Gastroesophageal sphincter (tissue), 4 donors: ENCODE data around the gene PHKG2. TPM values are rescaled to one million over a fixed set of nuclear protein-coding genes. Genes with fewer than 3 reads are reported as not detected.

Experiments
- ATAC-seq: fragments of 150-250 bp; one replicate; pipeline ENCODE4 v1.9.1; 2016; ENCODE audit warnings: mild to moderate bottlenecking, moderate library complexity
- H3K27ac ChIP-seq, 4 donors: fragments of 200-600 bp; sonication (generic) in 3 of 4; 1 replicate in 3 of 4; 2 replicates in 1 of 4; pipeline ENCODE4 v1.5.1; 2016 to 2019
- H3K27me3 ChIP-seq: fragments of 200-600 bp; sonication (generic); one replicate; pipeline ENCODE4 v1.5.1; 2019
- H3K36me3 ChIP-seq, 2 donors: fragments of 200-600 bp; sonication (generic); one replicate each; pipeline ENCODE4 v1.5.1; 2019; ENCODE audit warnings: control low read depth in 1 of 2
- H3K4me1 ChIP-seq, 3 donors: fragments of 200-600 bp; sonication (generic); 1 replicate in 2 of 3; 2 replicates in 1 of 3; pipeline ENCODE4 v1.5.1; 2016 to 2019; ENCODE audit warnings: control low read depth in 2 of 3
- H3K4me3 ChIP-seq, 2 donors: fragments of 200-600 bp; sonication (generic); one replicate each; pipeline ENCODE4 v1.5.1; 2019; ENCODE audit warnings: mild to moderate bottlenecking in 1 of 2, moderate library complexity in 1 of 2
- H3K9me3 ChIP-seq, 3 donors: fragments of 200-600 bp; sonication (generic); one replicate each; pipeline ENCODE4 v1.5.1; 2017 to 2019; ENCODE audit warnings: control low read depth in 2 of 3
- EP300 ChIP-seq: sonication (generic); formaldehyde crosslinking; IDR thresholded peaks from one replicate; pipeline ENCODE4 v1.6.1; 2017; ENCODE audit warnings: antibody characterized with exemption, mild to moderate bottlenecking
- POLR2A ChIP-seq, 2 donors: fragments of 450-650 bp; IDR thresholded peaks; one replicate each; pipeline ENCODE4 v1.6.1; 2017; ENCODE audit warnings: antibody characterized with exemption in 2 of 2, mild to moderate bottlenecking in 2 of 2, moderate library complexity in 1 of 2
- POLR2AphosphoS5 ChIP-seq: sonication (generic); formaldehyde crosslinking; IDR thresholded peaks from one replicate; pipeline ENCODE4 v1.6.1; 2017; ENCODE audit warnings: antibody characterized with exemption
- WGBS, 2 donors: methylation state at CpG; one replicate each; pipeline ENCODE4 v1.1.5; 2018; ENCODE audit warnings: low coverage in 1 of 2; 5-methylcytosine and 5-hydroxymethylcytosine counted together
- total RNA-seq, 4 donors: library from RNA; depleted of rRNA; stranded (reverse); fragments of >200 nt; gene quantifications; one replicate each; pipeline ENCODE4 v1.1.0, GENCODE V29; 2016
- TF ChIP-seq, protein P1 (sequence below), 4 experiments: fragments of 200-600 bp in 2 of 4; fragments of 450-650 bp in 2 of 4; sonication (generic) in 1 of 4; IDR thresholded peaks; one replicate each; pipeline ENCODE4 v1.5.1; 2017 to 2019; ENCODE audit warnings: antibody characterized with exemption in 4 of 4, mild to moderate bottlenecking in 2 of 4, moderate library complexity in 2 of 4

PHKG2 gene
- total RNA-seq, 4 donors from 2014 or later: 19.4 to 29.0 (median 23.4) TPM

DNA sequence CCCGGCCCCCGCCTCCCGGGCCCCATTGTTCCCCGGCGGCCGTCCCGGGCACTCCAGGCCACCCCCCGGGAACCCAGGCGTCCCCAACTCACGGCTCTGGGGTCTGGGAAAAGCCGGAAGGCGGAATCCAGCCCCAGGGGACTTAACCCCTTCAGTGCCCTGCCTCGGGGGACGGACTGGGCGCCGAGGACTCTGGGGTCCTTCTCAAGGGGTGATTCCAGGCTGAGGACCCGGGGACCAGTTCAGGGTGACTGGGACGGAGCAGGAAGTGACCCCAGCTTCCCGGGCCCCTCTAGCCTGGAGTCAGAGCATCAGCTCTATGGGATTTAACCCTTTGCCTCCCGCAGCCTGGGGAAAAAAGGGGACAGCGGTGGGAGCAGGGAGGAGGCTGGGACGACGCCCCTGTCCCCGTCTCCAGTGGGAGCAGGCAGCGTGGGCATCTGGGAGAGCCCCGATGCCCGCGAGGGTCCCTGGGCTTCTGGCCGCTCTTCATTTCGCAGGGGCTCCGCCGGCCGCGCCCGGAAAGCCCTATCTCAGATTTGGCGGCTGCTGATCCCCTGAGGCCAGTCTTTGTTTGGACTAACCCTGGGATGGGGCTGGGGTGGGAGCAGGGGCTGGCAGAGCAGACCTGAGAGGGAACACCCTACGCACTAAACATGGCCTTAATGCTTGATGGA is 38.8 kb downstream of the PHKG2 start, which contains the start of gene ZNF629:
Gene ZNF629, minus strand, starts transcription at position 270 of the 677 bp plus-strand sequence. CDS start 2,723 bp downstream, outside the sequence.
- WGBS, 2 donors: no CpG with 5 or more reads among the region's 37 CpGs
- Histone ChIP-seq H3K4me3 (peak within 1 kb of the TSS; percentile 84 to 92), H3K27me3 (no peaks in the 10 kb centered on the region), H3K9me3 (no peaks in the 10 kb centered on the region), H3K36me3 (peaks cover 0 to 31% of the 10 kb centered on the region in 2 donors), H3K4me1 (peaks cover 0 to 34% (median 10%) of the 10 kb centered on the region in 3 donors), H3K27ac (peak within 1 kb of the TSS; percentile 81 to 95 (median 93))
- ATAC-seq: peak; percentile 88
- no peak for TF ChIP-seq EP300
- TF ChIP-seq POLR2AphosphoS5: peak; percentile 17
- TF ChIP-seq, protein P1, sequence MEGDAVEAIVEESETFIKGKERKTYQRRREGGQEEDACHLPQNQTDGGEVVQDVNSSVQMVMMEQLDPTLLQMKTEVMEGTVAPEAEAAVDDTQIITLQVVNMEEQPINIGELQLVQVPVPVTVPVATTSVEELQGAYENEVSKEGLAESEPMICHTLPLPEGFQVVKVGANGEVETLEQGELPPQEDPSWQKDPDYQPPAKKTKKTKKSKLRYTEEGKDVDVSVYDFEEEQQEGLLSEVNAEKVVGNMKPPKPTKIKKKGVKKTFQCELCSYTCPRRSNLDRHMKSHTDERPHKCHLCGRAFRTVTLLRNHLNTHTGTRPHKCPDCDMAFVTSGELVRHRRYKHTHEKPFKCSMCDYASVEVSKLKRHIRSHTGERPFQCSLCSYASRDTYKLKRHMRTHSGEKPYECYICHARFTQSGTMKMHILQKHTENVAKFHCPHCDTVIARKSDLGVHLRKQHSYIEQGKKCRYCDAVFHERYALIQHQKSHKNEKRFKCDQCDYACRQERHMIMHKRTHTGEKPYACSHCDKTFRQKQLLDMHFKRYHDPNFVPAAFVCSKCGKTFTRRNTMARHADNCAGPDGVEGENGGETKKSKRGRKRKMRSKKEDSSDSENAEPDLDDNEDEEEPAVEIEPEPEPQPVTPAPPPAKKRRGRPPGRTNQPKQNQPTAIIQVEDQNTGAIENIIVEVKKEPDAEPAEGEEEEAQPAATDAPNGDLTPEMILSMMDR (IDR thresholded peaks at IDR 0.05): no peak
- no peak for TF ChIP-seq POLR2A (IDR thresholded peaks at IDR 0.05)

DNA sequence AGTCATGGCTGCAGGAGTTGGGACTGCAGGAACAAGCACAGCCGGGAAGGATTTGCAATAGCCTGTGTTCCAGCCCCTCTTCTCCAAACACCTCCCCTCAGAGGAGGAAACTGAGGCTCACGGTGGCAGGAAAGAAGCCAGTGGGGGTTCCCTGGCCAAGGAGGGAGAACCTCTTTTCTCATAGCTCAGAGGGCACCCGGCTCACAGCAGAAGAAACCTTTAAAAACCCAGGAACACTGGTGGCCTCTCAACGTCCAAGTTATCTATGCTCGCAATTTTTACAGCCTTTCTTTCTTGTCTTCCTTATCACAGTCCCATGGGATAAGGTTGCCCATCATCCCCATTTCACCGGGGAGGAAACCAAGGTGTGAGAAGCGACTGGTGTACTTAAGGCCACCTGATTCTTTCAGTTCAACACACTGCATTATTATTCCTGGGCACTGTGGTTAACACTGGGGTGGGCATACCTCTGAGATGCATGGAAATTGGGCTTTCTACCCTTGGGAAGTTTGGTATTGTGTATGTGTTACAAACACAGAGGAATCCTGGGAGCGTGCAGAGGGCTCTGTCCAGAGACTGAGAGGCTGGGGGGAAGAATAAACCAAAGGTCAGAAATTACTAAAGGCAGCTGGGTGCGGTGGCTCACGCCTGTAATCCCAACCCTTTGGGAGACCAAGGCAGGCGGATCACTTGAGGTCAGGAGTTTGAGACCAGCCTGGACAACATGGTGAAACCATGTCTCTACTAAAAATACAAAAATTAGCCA is 39.6 kb downstream of the PHKG2 start:
- no peak for ATAC-seq
- no peaks in the 10 kb centered on the region for H3K27me3 ChIP-seq
- H3K4me1 ChIP-seq: peaks cover 0 to 34% (median 10%) of the 10 kb centered on the region in 3 donors
- 33 to 49% methylated on average over 7 to 10 of the region's 11 CpGs for WGBS, 2 donors
- peak overlapping the region; percentile 84 to 92 for H3K4me3 ChIP-seq
- TF ChIP-seq, protein P1 (IDR thresholded peaks at IDR 0.05): no peak
- TF ChIP-seq POLR2A (IDR thresholded peaks at IDR 0.05) (no peak), EP300 (no peak), POLR2AphosphoS5 (no peak)
- peak overlapping the region; percentile 81 to 95 (median 93) for H3K27ac ChIP-seq
- H3K9me3 ChIP-seq: no peaks in the 10 kb centered on the region
- peaks cover 0 to 24% of the 10 kb centered on the region in 2 donors for H3K36me3 ChIP-seq

DNA sequence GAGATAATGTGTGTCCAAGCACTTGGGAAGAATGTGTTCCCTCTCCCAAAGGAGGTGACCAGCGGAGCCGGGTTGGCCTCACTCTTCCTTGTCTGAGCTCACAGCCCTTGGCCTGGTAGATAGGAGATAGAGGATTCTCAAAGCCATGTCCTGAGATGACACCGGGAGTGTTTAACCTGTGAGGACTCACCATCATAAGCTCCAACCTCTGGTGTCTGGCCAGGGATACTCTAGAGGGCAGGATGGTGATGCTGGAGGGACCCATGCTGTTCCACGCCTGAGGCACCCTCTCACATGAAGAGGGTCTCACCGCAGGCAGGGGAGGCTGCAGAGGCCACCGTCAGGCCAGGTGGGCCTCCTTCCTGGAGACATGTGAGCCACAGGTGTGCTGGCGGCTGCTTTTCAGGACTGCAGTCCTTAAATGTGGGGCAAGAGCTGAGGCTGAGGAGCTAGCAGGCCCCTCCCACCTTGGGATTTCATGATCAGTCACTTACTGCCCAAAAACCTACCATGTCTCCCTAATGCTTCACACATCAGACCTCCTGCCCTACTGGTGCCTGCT is 45.4 kb downstream of the PHKG2 start:
- WGBS, 2 donors: 70% methylated on average over 2 of the region's 7 CpGs; no CpG with 5 or more reads in 1 of the 2 donors
- H3K4me3 ChIP-seq: no peak overlapping the region
- H3K4me1 ChIP-seq: no peaks in the 10 kb centered on the region
- H3K27me3 ChIP-seq: no peaks in the 10 kb centered on the region
- no peaks in the 10 kb centered on the region for H3K9me3 ChIP-seq
- no peak overlapping the region for H3K27ac ChIP-seq
- ATAC-seq: no peak
- TF ChIP-seq POLR2A (IDR thresholded peaks at IDR 0.05) (no peak), EP300 (no peak), POLR2AphosphoS5 (no peak)
- TF ChIP-seq, protein P1 (IDR thresholded peaks at IDR 0.05): no peak
- no peaks in the 10 kb centered on the region for H3K36me3 ChIP-seq

DNA sequence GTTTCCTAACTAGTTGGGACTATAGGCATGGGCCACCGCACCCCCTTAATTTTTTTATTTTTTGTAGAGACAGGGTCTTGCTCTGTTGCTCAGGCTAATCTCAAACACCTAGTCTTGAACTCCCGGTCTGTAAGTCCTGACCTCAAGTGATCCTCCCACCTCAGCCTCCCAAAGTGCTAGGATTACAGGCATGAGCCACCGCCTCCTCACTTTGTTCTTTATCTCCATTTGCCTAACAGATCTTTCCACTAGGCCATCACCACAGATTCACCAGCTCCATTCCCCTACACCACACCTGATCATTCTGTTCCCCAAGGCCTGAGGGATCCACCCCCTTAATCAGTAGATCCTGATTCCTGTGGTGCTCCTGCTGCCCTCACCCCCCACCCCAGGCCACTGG is 46.4 kb downstream of the PHKG2 start:
- H3K4me1 ChIP-seq: no peaks in the 10 kb centered on the region
- 86% methylated on average over 3 of the region's 3 CpGs; no CpG with 5 or more reads in 1 of the 2 donors for WGBS, 2 donors
- no peaks in the 10 kb centered on the region for H3K9me3 ChIP-seq
- H3K36me3 ChIP-seq: no peaks in the 10 kb centered on the region
- no peak for ATAC-seq
- TF ChIP-seq POLR2AphosphoS5 (no peak), POLR2A (IDR thresholded peaks at IDR 0.05) (no peak), EP300 (no peak)
- TF ChIP-seq, protein P1 (IDR thresholded peaks at IDR 0.05): no peak
- H3K4me3 ChIP-seq: no peak overlapping the region
- H3K27ac ChIP-seq: no peak overlapping the region
- no peaks in the 10 kb centered on the region for H3K27me3 ChIP-seq
